ENCODE measurements around the gene EXOC6B.

EXOC6B gene

GRCh38 chr2:72183466-72183865 is 642.4 kb downstream of the EXOC6B start:
- DNase-seq (ENCODE audit: insufficient read length, low spot score) (no peak), FAIRE-seq (no peak)
- TF ChIP-seq POLR2A (IDR thresholded peaks at IDR 0.05; ENCODE audit: low read depth, low read length), result no peak

DNA sequence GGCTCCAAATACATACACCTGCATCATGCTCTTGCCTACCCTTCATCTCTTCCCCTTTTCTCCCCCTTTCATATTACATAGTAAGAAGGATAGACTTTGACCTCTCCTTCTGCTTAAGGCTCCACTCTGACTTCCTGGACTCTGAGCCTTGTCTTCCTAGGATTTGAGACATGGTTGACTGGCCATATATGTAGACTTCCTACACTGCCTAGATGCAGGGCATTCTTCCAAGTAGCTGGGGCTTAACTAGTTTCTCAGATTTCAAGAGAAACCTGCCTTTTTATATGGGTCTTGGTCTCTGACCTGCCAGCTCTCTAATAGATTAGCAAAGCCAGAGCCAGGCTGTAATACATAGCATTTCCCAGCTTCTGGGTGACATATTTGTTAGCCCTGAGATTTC is 642.8 kb downstream of the EXOC6B start:
- DNase-seq (ENCODE audit: insufficient read length, low spot score) (no peak), FAIRE-seq (no peak)
- TF ChIP-seq POLR2A (IDR thresholded peaks at IDR 0.05; ENCODE audit: low read depth, low read length), result no peak

DNA sequence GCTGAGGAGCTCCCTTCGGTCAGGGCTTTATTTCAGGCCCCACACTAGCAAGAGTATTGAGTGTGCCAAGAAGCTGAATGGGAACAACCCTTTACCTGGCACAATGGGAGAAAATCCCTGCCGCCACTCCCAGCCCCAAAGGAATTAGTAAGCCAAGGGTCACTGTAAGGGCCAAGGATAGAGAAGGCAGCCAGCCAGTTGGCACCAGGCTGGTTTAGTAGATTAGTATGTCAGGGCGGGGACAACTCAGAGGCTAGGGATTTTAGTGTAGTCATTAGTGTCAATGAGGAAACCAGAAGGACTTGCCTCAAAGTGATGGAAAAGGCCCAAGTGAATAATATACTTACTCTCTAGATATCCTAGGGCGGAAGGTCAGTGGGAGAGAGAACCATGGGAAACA is 643.3 kb downstream of the EXOC6B start:
- FAIRE-seq, result no peak
- TF ChIP-seq POLR2A (IDR thresholded peaks at IDR 0.05; ENCODE audit: low read depth, low read length), result no peak

DNA sequence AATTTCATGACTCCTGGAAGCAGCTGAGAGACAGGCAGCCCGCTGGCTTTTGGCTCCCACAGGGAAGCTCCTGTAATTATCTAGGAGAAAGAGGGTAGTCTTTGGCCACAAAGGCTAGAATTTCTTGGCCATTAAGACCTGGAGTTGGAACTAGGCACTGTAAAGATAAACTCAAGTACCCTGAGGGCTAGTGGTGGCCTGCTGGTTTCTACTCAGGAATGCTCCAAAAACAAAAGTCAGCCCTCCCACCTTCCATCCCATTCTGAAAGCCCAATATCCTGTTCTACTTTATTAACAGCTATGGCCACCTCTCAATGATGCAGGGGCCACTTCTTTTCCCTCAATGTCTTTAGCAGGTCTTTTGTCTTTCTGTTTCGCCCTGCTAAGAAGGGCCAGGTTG is 644.2 kb downstream of the EXOC6B start:
- no peak for DNase-seq (ENCODE audit: insufficient read length, low spot score)
- TF ChIP-seq POLR2A (IDR thresholded peaks at IDR 0.05; ENCODE audit: low read depth, low read length), result no peak
- no peak for FAIRE-seq

More for the DNA sequence above, 643.3 kb downstream of the EXOC6B start:
- DNase-seq (ENCODE audit: insufficient read length, low spot score), result no peak

DNA sequence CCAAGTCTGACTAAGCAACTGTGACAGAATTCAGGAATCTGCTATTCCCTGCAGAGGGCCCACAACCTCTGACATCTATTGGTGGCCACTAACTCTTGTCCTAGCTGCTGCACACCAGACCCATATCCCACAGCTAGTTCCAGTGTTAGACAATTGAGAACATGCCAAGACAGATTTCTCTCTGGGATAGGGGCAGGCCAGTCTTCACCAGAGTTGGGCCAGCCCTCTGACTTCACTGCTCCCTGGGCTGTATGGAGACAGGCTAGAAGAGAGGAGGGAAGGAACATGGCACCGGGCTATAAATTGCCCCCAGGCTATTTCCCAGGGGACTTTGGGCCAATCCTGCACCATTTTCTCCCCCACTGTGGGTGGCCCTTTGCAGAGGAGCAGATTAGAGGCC is 645.5 kb downstream of the EXOC6B start:
- DNase-seq (ENCODE audit: insufficient read length, low spot score) (no peak), FAIRE-seq (no peak)
- TF ChIP-seq POLR2A (IDR thresholded peaks at IDR 0.05; ENCODE audit: low read depth, low read length), result no peak

GRCh38 chr2:72178551-72178950 is 647.3 kb downstream of the EXOC6B start:
- TF ChIP-seq POLR2A (IDR thresholded peaks at IDR 0.05; ENCODE audit: low read depth, low read length), result no peak
- no peak for FAIRE-seq
- DNase-seq (ENCODE audit: insufficient read length, low spot score), result no peak

DNA sequence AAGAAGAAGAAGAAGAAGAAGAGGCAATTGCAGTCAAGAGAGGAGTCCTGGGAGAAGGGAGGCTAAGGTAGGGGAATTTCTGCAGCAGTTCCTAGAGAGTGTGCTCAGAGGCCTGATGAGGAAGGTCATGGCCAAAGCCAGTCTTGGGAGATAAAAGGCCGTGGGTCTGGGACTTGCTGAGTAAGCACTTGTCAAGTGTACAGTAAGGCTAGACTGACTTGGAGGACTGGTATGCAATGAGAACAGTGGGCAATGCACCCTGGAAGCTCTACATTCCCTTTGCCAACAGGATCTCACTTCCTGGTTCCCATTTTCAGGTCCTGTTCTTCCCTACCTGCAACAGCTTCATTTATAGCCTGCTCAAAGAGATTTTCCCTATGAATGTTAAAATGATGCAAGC is 649.6 kb downstream of the EXOC6B start:
- DNase-seq (ENCODE audit: insufficient read length, low spot score), result no peak
- TF ChIP-seq POLR2A (IDR thresholded peaks at IDR 0.05; ENCODE audit: low read depth, low read length), result no peak
- no peak for FAIRE-seq

DNA sequence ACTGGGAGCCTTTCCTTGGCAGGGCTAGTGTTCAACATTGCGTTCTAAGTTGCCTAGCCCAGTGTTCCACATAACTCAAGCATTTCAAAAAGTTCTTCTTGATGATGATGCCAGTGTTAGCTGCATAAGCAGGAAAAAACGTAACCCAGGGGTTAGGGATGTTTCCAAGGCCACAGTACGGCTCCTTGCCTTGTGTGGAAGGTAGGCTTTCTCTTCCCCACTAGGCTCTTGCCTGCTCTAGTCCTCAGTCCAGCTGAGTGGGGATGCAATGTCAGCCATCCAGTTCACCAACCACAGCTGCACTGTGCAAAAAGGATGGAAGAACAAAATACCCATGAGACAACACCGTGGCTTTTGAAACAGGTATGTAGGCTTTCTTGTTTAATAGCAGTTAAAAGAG is 650.2 kb downstream of the EXOC6B start:
- no peak for TF ChIP-seq POLR2A (IDR thresholded peaks at IDR 0.05; ENCODE audit: low read depth, low read length)
- DNase-seq (ENCODE audit: insufficient read length, low spot score) (no peak), FAIRE-seq (no peak)

DNA sequence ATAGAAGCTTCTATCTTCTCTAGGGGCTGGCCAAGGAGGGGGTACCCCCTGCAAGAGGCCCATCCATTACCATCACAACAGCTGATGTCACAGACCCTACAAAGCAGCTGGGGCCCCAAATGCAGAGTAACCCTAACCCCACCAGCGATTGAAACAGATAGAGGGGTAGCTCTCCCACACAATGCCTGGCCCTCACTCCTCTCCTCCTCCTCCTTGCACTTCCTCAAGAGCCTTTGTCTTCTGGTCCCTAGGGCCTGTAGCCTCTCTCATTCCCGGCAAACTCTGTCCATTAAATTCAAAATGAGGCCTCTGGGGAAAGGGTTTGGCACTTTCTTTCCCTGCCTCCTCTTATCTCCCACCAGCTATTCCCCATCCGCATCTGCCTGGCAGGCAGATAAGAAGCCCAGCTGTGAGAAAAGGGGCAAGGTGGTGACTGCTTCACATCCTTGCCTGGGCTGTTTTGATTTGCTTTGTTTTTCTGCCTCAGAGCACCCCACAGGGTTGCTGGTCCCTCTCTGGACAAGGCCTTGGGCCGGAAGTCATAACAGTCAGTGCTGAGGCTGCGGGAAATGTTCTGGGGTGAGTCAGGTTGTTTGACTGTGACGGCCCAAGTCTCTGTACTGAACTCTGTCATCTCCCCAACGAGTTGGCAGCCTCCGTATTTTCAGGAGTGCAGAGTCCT is 652.1 kb downstream of the EXOC6B start:
- FAIRE-seq (no peak), DNase-seq (ENCODE audit: insufficient read length, low spot score) (no peak)
- no peak for TF ChIP-seq POLR2A (IDR thresholded peaks at IDR 0.05; ENCODE audit: low read depth, low read length)

DNA sequence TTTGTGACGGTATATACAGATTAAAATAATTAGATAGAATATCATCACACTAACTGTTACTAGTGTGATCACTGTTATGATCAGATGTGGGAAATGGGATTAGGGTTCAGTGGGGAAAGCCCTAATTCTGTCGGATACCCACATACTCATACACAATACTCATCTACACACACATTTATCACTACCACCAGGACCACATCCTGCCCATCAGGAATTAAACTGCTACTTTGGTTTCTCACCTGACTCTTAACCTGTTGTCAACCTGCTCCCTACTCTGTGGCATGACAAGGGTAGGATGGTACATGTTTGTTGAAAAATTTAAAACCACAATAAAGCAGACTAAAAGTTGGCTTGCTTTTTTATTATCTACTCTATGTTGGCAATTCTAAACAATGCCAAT is 653.4 kb downstream of the EXOC6B start:
- DNase-seq (ENCODE audit: insufficient read length, low spot score) (no peak), FAIRE-seq (no peak)
- no peak for TF ChIP-seq POLR2A (IDR thresholded peaks at IDR 0.05; ENCODE audit: low read depth, low read length)

DNA sequence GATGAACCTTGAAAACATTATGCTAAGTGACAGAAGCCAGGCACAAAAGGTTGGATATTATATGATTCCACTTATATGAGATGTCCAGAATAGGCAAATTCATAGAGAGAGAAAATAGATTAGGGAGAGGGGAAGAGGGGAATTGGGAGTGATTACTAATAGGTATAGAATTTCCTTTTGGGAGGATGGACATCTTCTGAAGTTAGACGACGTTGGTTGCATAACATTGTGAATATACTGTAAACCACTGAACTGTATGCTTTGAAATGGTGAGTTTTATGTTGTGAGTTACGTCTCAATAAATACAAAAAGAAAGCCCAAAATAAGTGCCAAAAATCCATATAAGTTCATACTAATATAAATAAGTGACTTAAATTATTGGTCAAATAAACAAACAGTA is 659.6 kb downstream of the EXOC6B start:
- TF ChIP-seq POLR2A (IDR thresholded peaks at IDR 0.05; ENCODE audit: low read depth, low read length), result no peak
- no peak for DNase-seq (ENCODE audit: insufficient read length, low spot score)
- FAIRE-seq, result no peak

- TF ChIP-seq POLR2A (IDR thresholded peaks at IDR 0.05; ENCODE audit: low read depth, low read length), result no peak
- no peak for FAIRE-seq
- DNase-seq (ENCODE audit: insufficient read length, low spot score), result no peak
Measured at GRCh38 chr2:72165792-72166191, 660.0 kb downstream of the EXOC6B start.

DNA sequence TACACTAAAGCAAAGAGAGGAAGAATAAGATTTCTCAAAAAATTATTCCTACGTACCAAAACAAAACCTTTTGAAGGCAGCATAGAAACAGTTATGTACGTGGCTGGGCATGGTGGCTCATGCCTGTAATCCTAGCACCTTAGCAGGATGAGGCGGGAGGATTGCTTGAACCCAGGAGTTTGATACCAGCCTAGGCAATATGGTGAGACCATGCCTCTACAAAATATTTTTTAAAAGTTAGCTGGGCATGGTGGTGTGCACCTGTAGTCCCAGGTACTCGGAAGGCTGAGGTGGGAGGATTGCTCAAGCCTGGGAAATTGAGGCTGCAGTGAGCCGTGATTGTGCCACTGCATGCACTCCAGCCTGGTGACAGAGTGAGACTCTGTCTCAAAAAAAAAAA is 663.3 kb downstream of the EXOC6B start:
- no peak for TF ChIP-seq POLR2A (IDR thresholded peaks at IDR 0.05; ENCODE audit: low read depth, low read length)
- DNase-seq (ENCODE audit: insufficient read length, low spot score), result no peak
- FAIRE-seq, result no peak

- TF ChIP-seq POLR2A (IDR thresholded peaks at IDR 0.05; ENCODE audit: low read depth, low read length), result no peak
- no peak for DNase-seq (ENCODE audit: insufficient read length, low spot score)
- FAIRE-seq, result no peak
Measured at GRCh38 chr2:72159211-72159993, 666.4 kb downstream of the EXOC6B start.
